Immature natural killer cell (primary cell): ENCODE results near the gene TENM3. TPM values are rescaled to one million over a fixed set of nuclear protein-coding genes. Genes with fewer than 3 reads are reported as not detected.

Experiments used
- DNase-seq, 3 donors: peaks; one replicate each; pipeline ENCODE4 v3.0.0; 2022; ENCODE audit warnings: mixed read lengths in 1 of 3
- H3K27ac Mint-ChIP-seq, 6 donors: one replicate each; pipeline ENCODE4 v1.8.0; 2020; ENCODE audit warnings: mixed read lengths in 6 of 6, mild to moderate bottlenecking in 5 of 6, inconsistent platforms in 4 of 6, moderate library complexity in 3 of 6
- H3K27me3 Mint-ChIP-seq, 3 donors: one replicate each; pipeline ENCODE4 v1.8.0; 2020 to 2021; ENCODE audit warnings: low read depth in 3 of 3, mild to moderate bottlenecking in 3 of 3, mixed read lengths in 3 of 3, moderate library complexity in 3 of 3, inconsistent platforms in 1 of 3
- H3K36me3 Mint-ChIP-seq, 3 donors: one replicate each; pipeline ENCODE4 v1.8.0; 2020; ENCODE audit warnings: mixed read lengths in 3 of 3, inconsistent platforms in 2 of 3, mild to moderate bottlenecking in 2 of 3
- H3K4me1 Mint-ChIP-seq, 2 donors: one replicate each; pipeline ENCODE4 v1.8.0; 2020; ENCODE audit warnings: inconsistent platforms in 2 of 2, mild to moderate bottlenecking in 2 of 2, mixed read lengths in 2 of 2, moderate library complexity in 1 of 2
- H3K4me3 Mint-ChIP-seq, 5 donors: one replicate each; pipeline ENCODE4 v1.8.0; 2020; ENCODE audit warnings: mild to moderate bottlenecking in 5 of 5, mixed read lengths in 5 of 5, inconsistent platforms in 3 of 5, moderate library complexity in 3 of 5
- H3K9me3 Mint-ChIP-seq, 6 donors: one replicate each; pipeline ENCODE4 v1.8.0; 2020; ENCODE audit warnings: mild to moderate bottlenecking in 6 of 6, mixed read lengths in 6 of 6, inconsistent platforms in 4 of 6, moderate library complexity in 3 of 6
- polyA plus RNA-seq, 3 donors: library from polyadenylated mRNA; unstranded; fragments of 300-500 nt; fragmentation: Illumina TruSeq; gene quantifications; one replicate each; pipeline ENCODE4 v1.2.3, GENCODE V29; 2021

Gene TENM3
- polyA plus RNA-seq, 3 donors from 2014 or later: not detected

DNA sequence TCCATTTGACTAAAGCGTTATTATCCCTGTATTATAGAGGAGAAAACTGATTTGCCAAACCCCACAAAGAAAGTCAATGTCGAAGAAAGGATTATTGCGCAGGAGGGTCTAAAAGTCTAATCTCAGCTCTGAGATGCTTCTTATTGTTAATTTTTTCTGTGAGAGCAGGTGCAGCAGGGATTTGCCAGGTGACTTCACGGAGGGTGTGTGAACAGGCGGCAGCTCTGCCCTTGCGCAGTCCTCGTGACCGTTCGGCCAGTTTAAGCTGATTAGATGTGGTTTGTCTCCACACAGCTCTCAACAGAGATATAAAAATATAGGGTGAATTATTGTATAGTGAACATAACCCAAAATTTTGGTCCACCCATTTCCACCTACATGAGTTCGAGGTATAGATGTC, 28.5 kb downstream of the TENM3 start:
- no peak overlapping the region for H3K4me3 Mint-ChIP-seq

DNA sequence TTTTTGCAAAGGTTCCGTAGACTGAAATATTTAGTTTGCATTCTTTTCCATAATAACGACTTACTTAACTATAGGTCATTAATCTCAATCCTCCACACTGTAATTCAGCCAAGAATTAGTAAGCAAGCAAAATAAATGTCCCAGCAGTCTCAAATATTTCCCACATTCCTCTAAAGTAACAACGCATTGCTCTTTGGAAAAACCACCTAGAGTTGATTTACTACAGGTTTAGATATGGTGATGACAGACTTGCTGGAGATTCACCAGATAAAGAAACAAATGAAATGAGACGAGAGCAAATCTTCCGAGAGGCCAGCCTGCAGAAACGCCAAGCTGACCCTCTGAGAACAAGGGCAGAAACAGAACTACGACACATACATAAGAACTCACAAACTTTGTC, 28.9 kb downstream of the TENM3 start:
- Mint-ChIP-seq H3K9me3 (peaks cover 2 to 19% (median 8%) of the 10 kb centered on the region in 6 donors), H3K27me3 (peaks cover 0 to 4% (median 2%) of the 10 kb centered on the region in 3 donors), H3K27ac (no peak overlapping the region), H3K36me3 (no peaks in the 10 kb centered on the region), H3K4me1 (no peaks in the 10 kb centered on the region), H3K4me3 (no peak overlapping the region)
- no peak for DNase-seq

More for the DNA sequence above, 28.5 kb downstream of the TENM3 start:
- peaks cover 0 to 4% (median 2%) of the 10 kb centered on the region in 3 donors for H3K27me3 Mint-ChIP-seq
- no peaks in the 10 kb centered on the region for H3K36me3 Mint-ChIP-seq
- no peaks in the 10 kb centered on the region for H3K4me1 Mint-ChIP-seq
- no peak for DNase-seq
- peaks cover 2 to 17% (median 8%) of the 10 kb centered on the region in 6 donors for H3K9me3 Mint-ChIP-seq
- no peak overlapping the region for H3K27ac Mint-ChIP-seq

DNA sequence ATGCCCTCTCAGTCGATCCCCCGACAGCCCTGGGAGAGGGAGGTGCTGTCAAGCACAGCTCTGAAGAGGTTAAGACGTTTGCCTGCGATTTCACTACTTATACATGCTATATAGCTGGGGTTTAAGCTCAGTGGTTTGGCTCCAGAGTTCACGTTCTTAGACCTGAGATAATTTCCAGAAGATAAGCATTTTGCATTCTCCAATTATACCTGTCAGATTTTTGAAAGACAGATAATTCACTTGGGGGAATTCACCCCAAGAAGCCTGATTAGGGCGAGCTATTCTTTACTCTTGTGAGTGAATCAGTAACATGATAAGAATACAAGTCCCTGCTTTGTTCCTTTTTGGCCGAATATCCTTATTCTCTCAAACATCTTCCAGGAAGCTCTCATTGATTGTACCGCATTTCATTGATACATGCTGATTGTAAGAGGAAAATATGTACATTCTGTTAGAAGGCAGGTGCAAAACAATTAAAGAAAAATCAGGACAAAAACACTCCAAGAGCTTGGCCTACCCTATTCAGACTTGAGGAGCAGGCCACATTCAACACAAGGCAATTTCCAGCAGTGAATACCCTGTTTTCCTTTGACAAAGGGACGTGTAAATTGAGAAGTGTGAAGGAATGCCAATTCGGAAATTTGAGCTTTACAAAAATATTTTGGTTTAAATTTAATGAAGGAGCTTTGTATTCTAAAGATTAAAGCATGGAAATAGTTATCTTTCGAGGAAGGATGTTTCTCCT, 30.2 kb downstream of the TENM3 start:
- H3K27ac Mint-ChIP-seq: no peak overlapping the region
- DNase-seq: no peak
- H3K9me3 Mint-ChIP-seq: peaks cover 2 to 19% (median 8%) of the 10 kb centered on the region in 6 donors
- H3K4me3 Mint-ChIP-seq: no peak overlapping the region
- H3K4me1 Mint-ChIP-seq: no peaks in the 10 kb centered on the region
- H3K27me3 Mint-ChIP-seq: peaks cover 0 to 4% (median 2%) of the 10 kb centered on the region in 3 donors
- no peaks in the 10 kb centered on the region for H3K36me3 Mint-ChIP-seq

DNA sequence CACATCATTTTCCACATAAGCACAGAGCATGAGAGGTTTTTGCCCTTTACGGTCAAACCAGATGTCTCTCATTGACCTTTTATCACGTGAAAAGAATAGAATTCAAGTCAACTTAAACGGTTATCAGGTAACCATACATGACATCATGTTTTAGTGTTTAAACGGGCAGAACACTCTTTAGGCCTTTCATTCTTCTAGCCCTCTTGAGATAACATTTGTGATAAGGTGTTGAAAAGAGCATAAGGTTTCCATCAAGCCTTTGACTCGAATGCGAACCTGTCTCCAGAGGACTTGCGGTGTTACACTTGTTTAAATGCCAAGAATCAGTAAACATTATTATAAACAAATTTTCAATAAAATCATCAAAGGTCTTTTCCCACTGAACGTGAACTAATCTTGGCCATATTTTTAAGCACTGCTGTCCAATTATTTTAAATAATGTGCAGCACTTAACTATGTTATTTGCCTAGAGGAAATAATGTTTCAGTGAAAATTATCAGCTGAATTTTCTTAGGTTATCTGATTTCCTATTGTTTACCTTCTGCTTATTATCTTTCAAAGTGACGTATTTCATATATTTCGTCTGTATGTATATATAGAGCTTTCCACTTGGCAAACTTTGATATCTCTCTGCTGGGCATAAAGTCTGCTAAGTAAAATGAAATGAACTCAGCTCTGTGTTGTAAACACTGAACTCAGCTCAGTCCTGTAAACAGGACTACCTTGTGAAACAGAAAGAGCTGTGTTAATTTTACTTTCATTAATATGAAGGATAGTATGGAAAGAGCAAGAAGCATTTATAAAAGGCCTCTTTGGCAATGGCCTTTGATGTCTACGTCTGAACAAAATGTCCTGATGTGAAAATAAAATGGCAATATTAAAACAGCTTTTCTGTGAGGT, 33.3 kb downstream of the TENM3 start:
- Mint-ChIP-seq H3K9me3 (peaks cover 2 to 13% (median 4%) of the 10 kb centered on the region in 6 donors), H3K27me3 (peaks cover 0 to 2% (median 0%) of the 10 kb centered on the region in 3 donors), H3K4me1 (no peaks in the 10 kb centered on the region), H3K27ac (no peak overlapping the region), H3K4me3 (no peak overlapping the region), H3K36me3 (no peaks in the 10 kb centered on the region)
- DNase-seq: no peak

DNA sequence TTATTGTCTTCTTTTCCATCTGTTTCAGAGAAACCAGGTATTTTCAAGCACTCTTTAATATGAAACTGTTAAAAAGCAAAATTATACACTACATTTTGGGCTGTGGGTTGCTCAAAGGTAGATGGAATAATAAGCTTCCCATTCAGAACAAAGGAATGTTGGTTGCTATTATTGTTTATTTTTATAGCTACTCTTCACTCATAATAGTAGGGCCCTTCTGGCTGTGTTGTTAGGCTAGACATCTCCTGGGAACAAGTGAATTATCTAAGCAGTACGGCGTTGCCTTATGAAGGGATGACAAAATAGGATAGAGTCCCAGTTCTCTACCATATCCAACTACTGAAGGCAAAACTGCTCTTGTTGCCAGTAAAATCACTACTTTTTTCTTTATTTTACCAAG, 34.2 kb downstream of the TENM3 start:
- H3K27me3 Mint-ChIP-seq: peaks cover 0 to 2% (median 0%) of the 10 kb centered on the region in 3 donors
- H3K27ac Mint-ChIP-seq: no peak overlapping the region
- no peak for DNase-seq
- H3K4me1 Mint-ChIP-seq: no peaks in the 10 kb centered on the region
- no peak overlapping the region for H3K4me3 Mint-ChIP-seq
- H3K36me3 Mint-ChIP-seq: no peaks in the 10 kb centered on the region
- peaks cover 2 to 9% (median 4%) of the 10 kb centered on the region in 6 donors for H3K9me3 Mint-ChIP-seq

DNA sequence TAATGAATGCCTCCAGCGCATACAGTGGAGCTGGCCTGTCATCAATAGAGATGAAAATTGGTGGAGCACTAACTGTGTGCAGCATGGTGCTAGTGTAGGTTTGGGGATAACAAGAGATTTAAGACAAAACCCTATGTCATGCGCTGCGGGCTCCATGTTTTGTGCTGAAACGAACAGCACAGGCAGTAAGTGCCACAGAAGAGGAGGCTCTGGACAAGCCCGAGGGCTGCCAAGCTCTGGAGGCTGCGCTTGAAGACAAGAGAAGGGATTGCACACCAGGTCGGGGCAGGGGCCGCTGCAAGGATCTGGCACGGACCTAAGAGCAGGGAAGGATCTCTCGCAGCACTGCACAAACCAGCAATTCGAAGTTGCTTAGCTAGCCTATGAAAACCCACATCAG, 35.5 kb downstream of the TENM3 start:
- Mint-ChIP-seq H3K27me3 (peaks cover 0 to 2% (median 0%) of the 10 kb centered on the region in 3 donors), H3K9me3 (peaks cover 2 to 9% (median 3%) of the 10 kb centered on the region in 6 donors), H3K4me3 (no peak overlapping the region), H3K27ac (no peak overlapping the region), H3K4me1 (no peaks in the 10 kb centered on the region), H3K36me3 (no peaks in the 10 kb centered on the region)
- DNase-seq: no peak

DNA sequence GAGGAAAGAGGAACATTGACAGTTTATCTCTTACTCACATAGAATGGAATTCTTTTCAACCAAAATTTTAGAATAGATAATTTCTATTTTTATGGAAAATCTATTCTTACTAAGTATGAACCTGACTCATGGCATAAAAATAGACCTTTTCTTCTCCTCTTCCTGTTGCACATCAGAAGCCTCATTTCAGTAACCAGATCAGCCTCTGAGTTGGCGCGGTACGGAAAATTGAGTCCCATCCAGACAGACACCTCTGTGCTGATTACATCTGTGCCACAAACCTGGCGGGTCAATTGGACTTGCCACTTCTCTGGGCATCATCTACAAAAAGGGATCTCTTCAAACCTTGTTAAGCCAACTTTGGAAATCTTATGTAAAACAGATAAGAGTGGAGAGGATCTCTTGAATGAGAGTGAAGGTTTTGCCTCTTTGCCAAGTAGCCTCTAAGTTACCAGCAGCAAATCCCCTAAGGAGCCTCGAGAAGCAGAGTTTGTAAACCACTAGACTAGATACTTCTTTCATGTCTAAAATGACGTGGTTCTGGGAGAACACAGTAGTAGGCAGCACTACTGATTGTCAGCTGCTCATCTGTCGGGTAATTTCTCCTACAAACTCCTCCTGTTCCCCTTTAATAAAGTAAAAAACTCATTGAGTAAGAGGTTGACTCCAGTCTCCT, 37.4 kb downstream of the TENM3 start:
- Mint-ChIP-seq H3K27me3 (peaks cover 0 to 2% (median 0%) of the 10 kb centered on the region in 3 donors), H3K4me3 (no peak overlapping the region), H3K36me3 (no peaks in the 10 kb centered on the region), H3K4me1 (no peaks in the 10 kb centered on the region), H3K27ac (no peak overlapping the region), H3K9me3 (peaks cover 0 to 9% (median 0%) of the 10 kb centered on the region in 6 donors)
- no peak for DNase-seq

DNA sequence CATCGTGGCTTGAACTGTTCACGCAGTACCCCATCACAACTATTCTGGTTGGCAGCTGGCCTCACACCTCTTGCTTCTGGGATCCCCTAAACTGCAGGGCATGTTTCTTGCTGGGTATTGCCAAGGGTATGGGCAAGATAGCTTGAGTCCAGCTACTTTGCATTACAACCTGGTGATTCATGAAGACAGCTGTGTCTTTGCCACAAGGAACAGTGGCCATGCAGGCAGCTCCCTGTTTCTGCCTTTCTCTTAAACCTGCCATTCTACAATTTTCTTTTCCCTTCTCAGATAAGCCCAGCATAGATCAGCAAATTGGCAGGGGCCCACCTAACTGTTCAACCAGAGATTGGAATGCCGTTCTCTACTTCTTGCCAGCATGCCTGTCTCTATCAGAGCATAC, 42.8 kb downstream of the TENM3 start:
- no peak for DNase-seq
- peaks cover 0 to 4% (median 0%) of the 10 kb centered on the region in 6 donors for H3K9me3 Mint-ChIP-seq
- no peaks in the 10 kb centered on the region for H3K4me1 Mint-ChIP-seq
- H3K4me3 Mint-ChIP-seq: no peak overlapping the region
- H3K27me3 Mint-ChIP-seq: peaks cover 0 to 2% (median 0%) of the 10 kb centered on the region in 3 donors
- no peak overlapping the region for H3K27ac Mint-ChIP-seq
- peaks cover 0 to 3% (median 0%) of the 10 kb centered on the region in 3 donors for H3K36me3 Mint-ChIP-seq

DNA sequence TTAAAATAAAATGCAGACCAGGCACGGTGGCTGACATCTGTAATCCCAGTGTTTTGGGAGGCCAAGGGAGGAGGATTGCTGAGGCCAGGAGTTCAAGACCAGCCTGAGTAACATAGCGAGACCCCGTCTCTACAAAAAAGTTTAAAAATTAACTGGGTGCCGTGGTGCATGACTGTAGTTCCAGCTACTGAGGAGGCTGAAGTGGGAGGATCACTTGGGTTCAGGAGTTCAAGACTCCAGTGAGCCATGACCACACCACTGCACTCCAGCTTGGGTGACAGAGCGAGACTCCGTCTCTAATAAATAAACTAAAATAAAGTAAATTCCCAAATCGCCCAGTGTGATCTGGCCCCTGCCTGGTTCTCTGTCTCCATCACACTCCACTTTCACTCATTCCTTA, 43.7 kb downstream of the TENM3 start:
- H3K4me3 Mint-ChIP-seq: no peak overlapping the region
- no peak for DNase-seq
- H3K4me1 Mint-ChIP-seq: no peaks in the 10 kb centered on the region
- H3K27me3 Mint-ChIP-seq: peaks cover 0 to 2% (median 0%) of the 10 kb centered on the region in 3 donors
- no peak overlapping the region for H3K27ac Mint-ChIP-seq
- peaks cover 0 to 4% (median 0%) of the 10 kb centered on the region in 6 donors for H3K9me3 Mint-ChIP-seq
- H3K36me3 Mint-ChIP-seq: peaks cover 0 to 3% (median 0%) of the 10 kb centered on the region in 3 donors

DNA sequence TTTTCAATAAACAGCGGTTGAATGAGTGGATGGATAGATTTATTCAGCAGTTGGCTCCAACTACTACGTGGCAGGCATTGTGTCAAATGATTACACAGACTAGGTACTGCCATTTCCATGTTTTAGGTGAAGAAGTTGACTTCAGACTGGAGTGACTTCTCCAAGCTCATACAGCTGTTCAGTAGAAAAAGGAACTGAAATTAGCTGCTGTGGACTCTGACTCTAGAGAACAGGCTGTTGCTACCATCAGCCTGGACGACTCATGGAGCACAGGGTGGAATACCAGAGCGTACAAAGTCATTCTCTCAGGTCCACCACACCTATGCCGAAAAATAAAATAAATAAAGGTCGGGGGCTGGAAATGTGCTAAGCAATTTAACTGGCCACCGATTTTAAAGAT, 45.3 kb downstream of the TENM3 start:
- H3K4me3 Mint-ChIP-seq: no peak overlapping the region
- H3K9me3 Mint-ChIP-seq: peaks cover 0 to 4% (median 0%) of the 10 kb centered on the region in 6 donors
- no peak for DNase-seq
- H3K36me3 Mint-ChIP-seq: peaks cover 0 to 3% (median 0%) of the 10 kb centered on the region in 3 donors
- H3K4me1 Mint-ChIP-seq: no peaks in the 10 kb centered on the region
- no peak overlapping the region for H3K27ac Mint-ChIP-seq
- peaks cover 0 to 2% (median 0%) of the 10 kb centered on the region in 3 donors for H3K27me3 Mint-ChIP-seq

DNA sequence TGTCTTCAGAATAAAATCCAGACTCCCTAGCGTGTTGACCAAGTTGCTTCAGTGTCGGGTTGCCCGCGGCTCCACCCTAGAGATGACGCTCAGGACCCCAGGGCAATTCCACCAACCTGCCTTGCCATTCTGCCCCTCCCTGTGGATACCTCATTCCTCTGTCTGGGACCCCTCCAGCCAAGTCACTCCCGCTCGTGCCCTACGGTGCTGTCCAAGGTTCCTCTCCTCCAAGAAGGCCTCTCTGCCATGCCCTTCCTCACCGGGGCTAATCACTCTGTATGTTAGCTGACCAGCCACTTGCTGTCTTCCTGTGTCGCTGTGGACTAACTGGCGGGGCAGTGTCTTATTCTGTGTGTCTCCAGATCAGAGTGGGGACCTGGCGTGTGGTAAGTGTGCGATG, 46.6 kb downstream of the TENM3 start:
- no peak for DNase-seq
- no peak overlapping the region for H3K27ac Mint-ChIP-seq
- peaks cover 0 to 2% (median 0%) of the 10 kb centered on the region in 3 donors for H3K27me3 Mint-ChIP-seq
- H3K36me3 Mint-ChIP-seq: peaks cover 0 to 3% (median 0%) of the 10 kb centered on the region in 3 donors
- no peak overlapping the region for H3K4me3 Mint-ChIP-seq
- H3K9me3 Mint-ChIP-seq: peaks cover 0 to 4% (median 0%) of the 10 kb centered on the region in 6 donors
- no peaks in the 10 kb centered on the region for H3K4me1 Mint-ChIP-seq

DNA sequence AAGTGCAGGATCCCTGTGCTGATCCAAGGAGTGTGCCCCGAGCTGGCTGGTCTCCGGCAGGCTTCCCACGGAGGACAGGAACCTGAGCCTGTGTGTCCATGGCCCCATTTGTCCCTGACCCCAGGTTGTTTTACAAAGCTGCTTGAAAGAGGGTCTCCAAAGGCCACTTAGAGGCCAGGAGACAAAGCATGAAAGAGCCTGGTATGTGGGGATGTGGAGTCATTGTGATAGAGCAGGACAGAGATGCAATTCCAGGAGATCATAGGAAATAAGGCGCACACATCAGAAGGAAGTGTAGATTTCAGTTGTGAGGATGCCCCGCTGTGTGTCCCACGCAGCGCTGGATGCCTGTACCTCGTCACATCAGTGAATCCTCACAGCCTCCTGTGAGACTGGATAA, 48.0 kb downstream of the TENM3 start:
- Mint-ChIP-seq H3K4me1 (no peaks in the 10 kb centered on the region), H3K4me3 (no peak overlapping the region)

DNA sequence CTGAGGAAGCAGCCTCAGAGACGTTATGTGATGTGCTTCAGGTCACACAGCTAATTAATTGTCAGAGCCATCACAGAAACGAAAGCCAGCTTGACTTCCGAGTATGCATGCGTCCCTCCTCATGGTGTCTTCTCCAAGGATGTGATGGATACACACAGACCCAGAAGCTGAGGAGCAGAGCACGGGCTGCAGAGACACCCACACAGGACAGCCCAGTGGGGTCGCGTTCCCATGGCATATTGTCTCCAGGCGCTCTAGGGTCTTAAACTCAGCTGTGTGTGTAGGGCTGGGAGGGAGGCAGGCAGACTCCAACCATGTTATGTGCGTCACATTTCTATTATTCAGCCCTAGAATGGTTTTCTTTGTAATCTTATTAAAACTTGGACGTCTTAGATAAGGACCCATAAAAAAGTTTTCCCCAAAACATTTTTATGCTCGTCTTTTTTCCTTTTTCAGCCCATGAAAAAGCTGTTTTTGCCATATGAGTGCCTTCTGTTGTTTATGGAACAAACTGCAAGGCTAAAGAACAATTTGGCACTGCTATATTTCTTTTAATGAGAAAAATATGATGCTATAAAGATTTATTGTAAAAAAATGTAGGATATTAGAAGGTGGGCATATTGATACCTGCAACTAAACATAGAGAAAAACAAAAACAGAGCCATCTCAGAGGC, 48.5 kb downstream of the TENM3 start:
- peaks cover 0 to 2% (median 0%) of the 10 kb centered on the region in 3 donors for H3K27me3 Mint-ChIP-seq
- no peak overlapping the region for H3K4me3 Mint-ChIP-seq
- H3K4me1 Mint-ChIP-seq: no peaks in the 10 kb centered on the region
- peaks cover 0 to 3% (median 0%) of the 10 kb centered on the region in 3 donors for H3K36me3 Mint-ChIP-seq
- H3K9me3 Mint-ChIP-seq: peaks cover 0 to 2% (median under 1%) of the 10 kb centered on the region in 6 donors
- H3K27ac Mint-ChIP-seq: no peak overlapping the region
- no peak for DNase-seq

More for the DNA sequence above, 48.0 kb downstream of the TENM3 start:
- peaks cover 0 to 2% (median 0%) of the 10 kb centered on the region in 3 donors for H3K27me3 Mint-ChIP-seq
- no peak for DNase-seq
- H3K36me3 Mint-ChIP-seq: peaks cover 0 to 3% (median 0%) of the 10 kb centered on the region in 3 donors
- H3K9me3 Mint-ChIP-seq: peaks cover 0 to 2% (median 0%) of the 10 kb centered on the region in 6 donors
- no peak overlapping the region for H3K27ac Mint-ChIP-seq
